NCI-H524 (cell line): ENCODE measurements around the gene DSG3.

ENCODE experiments used
- DNase-seq, 2 experiments: peaks; one replicate each; lab custom pipeline; 2025; lab: John Stamatoyannopoulos, UW

Gene DSG3

DNA sequence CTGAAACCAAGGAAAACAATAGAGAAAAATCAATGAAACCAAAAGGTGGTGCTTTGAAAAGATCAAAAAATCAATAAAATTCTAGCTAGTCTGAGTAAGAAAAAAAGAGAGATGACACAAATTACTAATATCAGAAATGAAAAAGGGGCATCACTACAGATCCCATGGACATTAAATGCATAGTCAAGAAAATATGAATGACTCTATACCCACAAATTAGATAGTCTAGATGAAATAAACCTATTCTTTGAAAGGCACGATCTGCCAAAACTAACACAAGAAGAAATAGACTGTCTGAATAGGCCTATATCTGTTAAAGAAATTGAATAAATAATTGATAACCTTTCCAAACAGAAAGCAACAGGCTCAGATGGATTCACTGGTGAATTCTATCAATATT is 15.2 kb upstream of the DSG3 start:
- DNase-seq: no peak

DNA sequence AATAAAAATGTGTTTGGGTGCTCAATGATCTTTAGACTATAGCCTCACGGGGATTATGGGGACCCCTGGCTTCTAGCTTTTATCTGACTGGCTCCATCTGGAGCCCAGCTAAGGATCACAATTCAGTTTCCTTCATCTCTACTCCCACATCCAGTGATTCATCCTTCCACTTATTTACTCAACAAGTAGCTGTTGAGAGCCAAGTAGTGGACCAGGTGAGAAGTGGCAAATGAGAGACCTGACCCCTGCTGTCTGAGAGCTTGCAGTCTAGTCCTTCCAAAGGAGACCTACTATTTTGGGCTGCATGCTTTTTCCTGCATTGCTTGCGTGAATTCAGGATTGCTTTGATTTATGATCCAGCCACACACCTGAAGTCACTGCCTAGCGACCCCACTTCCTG is 10.7 kb upstream of the DSG3 start:
- DNase-seq: no peak

DNA sequence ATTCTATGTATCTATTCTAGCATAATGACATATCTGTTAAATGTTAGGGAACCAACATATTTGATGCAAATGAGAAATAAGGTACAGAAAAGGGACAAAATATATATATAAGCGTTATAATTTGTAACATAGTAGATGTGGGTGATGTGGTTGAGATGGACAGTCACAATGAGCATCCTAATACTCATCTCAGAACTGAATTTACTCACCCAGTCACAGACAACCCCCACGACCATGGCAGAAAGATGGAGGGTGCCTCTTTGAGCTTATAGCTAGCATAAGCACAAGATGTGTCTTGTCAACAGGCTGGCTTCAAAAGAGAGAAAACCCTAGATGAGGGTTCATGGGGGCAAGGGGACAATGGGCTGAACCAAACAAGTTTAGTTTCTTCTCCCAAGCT is 9.1 kb upstream of the DSG3 start:
- no peak for DNase-seq

GRCh38 chr18:31439807-31440325 is 7.7 kb upstream of the DSG3 start:
- DNase-seq: no peak

DNA sequence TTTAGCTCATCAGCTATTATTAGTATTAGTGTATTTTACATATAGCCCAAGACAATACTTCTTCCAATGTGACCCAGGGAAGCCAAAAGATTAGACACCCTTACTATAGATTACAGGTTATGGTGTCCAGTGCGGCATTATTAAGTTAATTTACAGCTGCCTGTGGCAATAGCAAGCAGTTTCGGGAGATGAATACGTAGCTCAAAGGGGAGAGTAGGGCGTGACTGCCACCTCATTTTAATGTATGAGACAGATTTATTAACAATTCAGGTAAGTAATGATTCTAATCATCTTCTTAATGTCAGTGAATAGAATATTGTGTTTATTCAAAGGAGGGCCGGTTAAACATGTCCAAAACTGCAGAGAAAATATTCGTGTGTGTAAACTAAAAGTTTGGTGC is 6.8 kb upstream of the DSG3 start:
- no peak for DNase-seq

- DNase-seq: no peak
Measured at GRCh38 chr18:31441493-31441892, 6.0 kb upstream of the DSG3 start.

GRCh38 chr18:31444142-31444541 is 3.4 kb upstream of the DSG3 start:
- DNase-seq: no peak

GRCh38 chr18:31445908-31446307 is 1.6 kb upstream of the DSG3 start:
- no peak for DNase-seq

DNA sequence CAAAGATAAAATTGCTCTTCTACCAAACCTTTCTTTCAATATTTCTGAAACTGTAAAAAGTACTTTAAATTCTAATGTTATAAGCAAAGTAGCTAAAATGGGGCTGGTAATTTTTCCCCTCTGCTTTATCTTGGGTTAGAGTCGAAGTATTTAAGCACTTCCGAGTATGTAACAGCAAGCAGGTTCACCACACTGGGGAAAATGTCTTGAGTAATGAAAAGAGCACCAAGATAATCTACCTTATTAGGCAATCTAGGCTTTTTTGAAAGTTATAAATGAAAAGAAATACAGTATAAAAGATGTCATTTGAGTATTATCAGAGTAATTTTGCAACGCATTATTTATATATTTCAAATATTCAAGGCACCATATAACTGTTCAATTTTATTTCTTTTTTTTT is 687 bp upstream of the DSG3 start:
- DNase-seq: no peak

DNA sequence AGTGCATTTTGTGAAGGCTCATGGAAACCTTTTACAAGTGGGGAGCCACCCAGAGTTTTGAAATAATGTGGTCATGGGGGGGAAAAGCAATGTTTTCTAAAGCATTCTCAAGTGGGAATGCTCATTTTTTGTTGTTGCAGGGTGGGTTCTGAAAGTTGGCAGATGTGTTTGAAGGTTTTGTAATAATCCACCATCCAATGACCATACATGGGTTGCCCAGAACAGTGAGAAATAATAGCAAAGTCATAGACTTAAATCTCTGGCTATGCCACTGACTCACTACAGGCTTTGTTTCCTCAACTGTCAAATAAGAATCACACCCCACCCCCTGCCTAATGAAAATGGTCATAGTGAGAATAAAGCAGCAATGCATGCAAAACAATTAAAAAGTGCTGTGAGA is 2.9 kb downstream of the DSG3 start:
- DNase-seq: no peak

DNA sequence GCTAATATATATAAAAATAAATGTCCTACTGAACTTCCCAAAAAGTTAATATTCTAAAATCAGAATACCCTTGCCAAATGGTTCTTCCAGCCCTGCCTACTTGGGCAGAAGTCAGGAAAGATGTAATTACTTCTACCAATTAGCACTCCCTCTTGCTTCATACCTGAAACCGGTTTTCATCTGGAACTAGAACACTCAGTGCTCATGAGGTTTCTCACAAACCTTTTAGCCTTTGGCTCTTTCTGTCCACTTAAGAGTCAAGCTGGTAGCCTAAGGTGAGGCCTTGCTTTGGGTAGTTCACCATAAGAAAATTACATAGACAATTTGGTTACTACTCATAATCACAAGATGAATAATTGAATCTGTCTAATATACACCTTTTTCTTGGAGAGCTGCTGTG is 4.1 kb downstream of the DSG3 start:
- DNase-seq: no peak

GRCh38 chr18:31454066-31454708 is 6.6 kb downstream of the DSG3 start:
- no peak for DNase-seq

GRCh38 chr18:31469629-31470028 is 22.1 kb downstream of the DSG3 start:
- no peak for DNase-seq

DNA sequence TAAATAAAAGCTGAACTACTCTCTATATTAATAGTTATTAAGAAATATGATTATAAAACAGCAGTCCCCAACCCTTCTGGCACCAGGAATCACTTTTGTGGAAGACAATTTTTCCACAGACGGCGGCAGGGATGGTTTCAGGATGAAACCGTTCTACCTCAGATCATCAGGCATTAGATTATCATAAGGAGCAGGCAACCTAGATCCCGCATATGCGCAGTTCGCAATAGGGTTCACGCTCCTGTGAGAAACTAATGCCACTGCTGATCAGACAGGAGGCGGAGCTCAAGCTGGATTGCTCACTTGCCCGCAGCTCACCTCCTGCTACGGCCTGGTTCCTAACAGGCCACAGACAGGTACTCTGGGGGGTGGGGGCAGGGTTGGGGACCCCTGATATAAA is 31.1 kb downstream of the DSG3 start:
- DNase-seq: no peak

- no peak for DNase-seq
Measured at GRCh38 chr18:31482051-31482450, 34.5 kb downstream of the DSG3 start.

GRCh38 chr18:31483396-31483795 is 35.9 kb downstream of the DSG3 start:
- no peak for DNase-seq

DNA sequence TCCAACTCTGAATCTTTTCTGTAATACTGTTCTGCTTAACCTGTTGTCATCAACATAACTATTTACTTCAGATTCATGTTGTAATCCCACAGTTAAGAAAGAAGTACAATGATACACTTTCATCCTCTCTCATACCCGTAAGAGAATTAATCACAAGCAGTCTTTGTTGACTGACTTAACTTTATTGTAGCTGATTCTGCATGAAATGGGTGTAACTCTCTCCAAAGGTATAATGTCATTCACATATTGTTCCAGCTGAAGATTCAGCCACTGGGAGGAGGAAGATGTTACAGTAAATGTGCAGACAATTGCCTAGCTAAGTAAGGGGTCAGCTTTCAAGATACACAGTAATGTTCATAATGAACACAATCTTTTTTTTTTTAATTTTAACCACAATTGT is 36.9 kb downstream of the DSG3 start:
- DNase-seq: no peak

DNA sequence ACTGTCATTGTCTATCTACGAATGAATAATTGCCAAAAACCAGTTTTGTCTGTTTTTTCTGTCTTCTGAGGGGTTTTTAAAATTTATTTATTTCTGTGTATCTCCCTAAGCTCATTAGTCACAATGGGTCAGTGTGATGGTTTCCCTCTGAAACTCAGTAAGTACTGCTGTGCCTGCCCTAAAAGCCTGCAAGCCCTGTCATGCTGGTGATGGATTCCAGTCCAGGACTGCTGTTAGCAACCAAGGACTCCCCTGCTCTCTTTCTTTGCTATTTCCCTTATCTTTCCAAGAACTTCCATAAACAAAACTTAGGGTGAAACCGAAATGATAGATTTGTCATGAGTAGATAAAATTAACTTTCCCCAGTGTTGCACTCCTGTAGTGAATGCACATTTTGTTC is 38.6 kb downstream of the DSG3 start:
- no peak for DNase-seq

- DNase-seq: no peak
Measured at GRCh38 chr18:31487246-31488015, 39.9 kb downstream of the DSG3 start.

- no peak for DNase-seq
Measured at GRCh38 chr18:31489311-31489710, 41.8 kb downstream of the DSG3 start.

- no peak for DNase-seq
Measured at GRCh38 chr18:31490387-31490786, 42.8 kb downstream of the DSG3 start.

- no peak for DNase-seq
Measured at GRCh38 chr18:31490833-31491232, 43.3 kb downstream of the DSG3 start.

DNA sequence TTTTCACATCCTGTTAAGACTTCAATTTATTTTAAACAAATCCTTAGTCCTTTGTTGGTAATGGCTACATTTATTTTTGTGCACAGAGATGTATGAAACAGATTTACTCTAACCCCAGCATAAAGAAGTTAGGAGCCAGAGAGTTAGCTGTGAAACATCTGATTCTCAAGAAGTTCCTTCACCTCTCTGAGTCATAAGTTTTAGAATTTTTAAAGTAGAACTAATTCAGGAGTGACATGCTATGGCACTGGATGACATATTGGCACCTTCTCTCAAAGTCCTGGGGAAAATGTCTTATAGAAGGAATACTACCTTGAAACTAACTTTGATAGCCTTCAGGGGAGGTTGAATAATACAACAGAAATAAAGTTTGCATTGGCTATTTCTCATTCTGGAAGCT is 44.0 kb downstream of the DSG3 start:
- DNase-seq: no peak

DNA sequence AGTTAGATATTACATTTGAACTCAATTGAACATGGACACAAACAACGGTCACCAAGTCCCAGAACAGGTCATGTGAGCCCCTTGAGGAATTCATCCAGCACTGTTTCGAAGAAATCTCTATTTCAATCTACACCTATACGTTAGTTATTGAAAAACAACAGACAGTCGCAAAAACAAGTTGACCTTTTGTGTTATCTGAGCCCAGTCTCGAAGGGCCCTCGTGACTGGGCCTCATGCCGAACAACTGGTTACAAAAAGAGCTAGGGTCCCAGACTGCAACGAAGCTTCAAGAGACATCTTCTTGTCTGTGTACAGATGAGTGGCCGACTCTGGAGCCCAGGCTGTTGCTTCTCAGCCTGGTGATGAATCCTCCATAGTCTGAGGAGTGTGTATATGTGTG is 45.1 kb downstream of the DSG3 start:
- no peak for DNase-seq
